Fibroblast of the aortic adventitia (primary cell): ENCODE data around the gene EPN1. TPM values are rescaled to one million over a fixed set of nuclear protein-coding genes. Genes with fewer than 3 reads are reported as not detected.

Experiments
- DNase-seq: peaks from one replicate; pipeline ENCODE4 v3.0.0-alpha.2; 2010; ENCODE audit warnings: low read depth
- H3K4me3 ChIP-seq: 2 replicates; pipeline ENCODE4 v1.5.1; 2011; ENCODE audit warnings: low read depth, mild to moderate bottlenecking, control low read depth, low read length, moderate library complexity
- total RNA-seq: library from RNA; depleted of rRNA; stranded (reverse); fragments of >200 nt; gene quantifications from 2 replicates; pipeline ENCODE4 v1.2.3, GENCODE V29; 2012; ENCODE audit warnings: low replicate concordance
- TF ChIP-seq, protein P1 (sequence below): IDR thresholded peaks from 2 replicates; pipeline ENCODE4 v1.5.1; 2011; ENCODE audit warnings: mild to moderate bottlenecking, low read length, control low read depth, inconsistent platforms; ENCODE audit not compliant: insufficient read depth

The EPN1 gene
- total RNA-seq, 1 donor: 60.6 TPM

DNA sequence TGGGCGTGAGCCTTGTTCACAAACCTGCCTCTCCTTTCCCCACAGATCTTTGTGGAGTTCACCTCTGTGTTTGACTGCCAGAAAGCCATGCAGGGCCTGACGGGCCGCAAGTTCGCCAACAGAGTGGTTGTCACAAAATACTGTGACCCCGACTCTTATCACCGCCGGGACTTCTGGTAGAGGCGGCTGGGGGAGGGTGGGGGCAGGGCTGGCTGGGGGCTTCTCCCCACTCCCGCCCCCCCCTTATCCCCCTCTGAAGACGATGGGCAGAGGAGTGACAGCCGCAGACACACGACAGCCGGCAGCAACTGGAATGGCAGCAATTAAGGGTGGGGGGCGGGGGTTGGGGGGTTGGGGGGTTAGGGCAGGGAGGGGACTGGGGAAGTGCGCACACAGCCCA lies 1.1 kb upstream of the EPN1 start:
- H3K4me3 ChIP-seq: no peak overlapping the region
- no peak for DNase-seq
- TF ChIP-seq, protein P1, sequence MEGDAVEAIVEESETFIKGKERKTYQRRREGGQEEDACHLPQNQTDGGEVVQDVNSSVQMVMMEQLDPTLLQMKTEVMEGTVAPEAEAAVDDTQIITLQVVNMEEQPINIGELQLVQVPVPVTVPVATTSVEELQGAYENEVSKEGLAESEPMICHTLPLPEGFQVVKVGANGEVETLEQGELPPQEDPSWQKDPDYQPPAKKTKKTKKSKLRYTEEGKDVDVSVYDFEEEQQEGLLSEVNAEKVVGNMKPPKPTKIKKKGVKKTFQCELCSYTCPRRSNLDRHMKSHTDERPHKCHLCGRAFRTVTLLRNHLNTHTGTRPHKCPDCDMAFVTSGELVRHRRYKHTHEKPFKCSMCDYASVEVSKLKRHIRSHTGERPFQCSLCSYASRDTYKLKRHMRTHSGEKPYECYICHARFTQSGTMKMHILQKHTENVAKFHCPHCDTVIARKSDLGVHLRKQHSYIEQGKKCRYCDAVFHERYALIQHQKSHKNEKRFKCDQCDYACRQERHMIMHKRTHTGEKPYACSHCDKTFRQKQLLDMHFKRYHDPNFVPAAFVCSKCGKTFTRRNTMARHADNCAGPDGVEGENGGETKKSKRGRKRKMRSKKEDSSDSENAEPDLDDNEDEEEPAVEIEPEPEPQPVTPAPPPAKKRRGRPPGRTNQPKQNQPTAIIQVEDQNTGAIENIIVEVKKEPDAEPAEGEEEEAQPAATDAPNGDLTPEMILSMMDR: no peak

DNA sequence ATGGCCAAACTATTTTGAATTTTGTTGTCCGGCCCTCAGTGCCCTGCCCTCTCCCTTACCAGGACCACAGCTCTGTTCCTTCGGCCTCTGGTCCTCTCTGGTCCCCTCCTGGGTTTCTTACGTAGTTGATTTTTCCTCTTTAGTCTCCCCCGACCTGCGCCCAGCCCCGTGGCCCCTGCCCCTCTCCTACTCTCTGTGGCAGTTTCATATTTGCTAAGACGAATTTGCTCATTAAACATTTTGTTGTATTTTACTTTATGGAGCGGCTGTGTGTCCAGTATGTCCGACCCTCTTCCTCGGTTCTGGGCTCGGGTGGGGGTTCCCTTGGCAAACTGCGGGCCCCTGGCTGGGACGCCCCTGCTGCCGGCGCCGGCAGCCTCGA lies 576 bp upstream of the EPN1 start:
- H3K4me3 ChIP-seq: peak overlapping the region; percentile 91
- TF ChIP-seq, protein P1: no peak
- DNase-seq: no peak

DNA sequence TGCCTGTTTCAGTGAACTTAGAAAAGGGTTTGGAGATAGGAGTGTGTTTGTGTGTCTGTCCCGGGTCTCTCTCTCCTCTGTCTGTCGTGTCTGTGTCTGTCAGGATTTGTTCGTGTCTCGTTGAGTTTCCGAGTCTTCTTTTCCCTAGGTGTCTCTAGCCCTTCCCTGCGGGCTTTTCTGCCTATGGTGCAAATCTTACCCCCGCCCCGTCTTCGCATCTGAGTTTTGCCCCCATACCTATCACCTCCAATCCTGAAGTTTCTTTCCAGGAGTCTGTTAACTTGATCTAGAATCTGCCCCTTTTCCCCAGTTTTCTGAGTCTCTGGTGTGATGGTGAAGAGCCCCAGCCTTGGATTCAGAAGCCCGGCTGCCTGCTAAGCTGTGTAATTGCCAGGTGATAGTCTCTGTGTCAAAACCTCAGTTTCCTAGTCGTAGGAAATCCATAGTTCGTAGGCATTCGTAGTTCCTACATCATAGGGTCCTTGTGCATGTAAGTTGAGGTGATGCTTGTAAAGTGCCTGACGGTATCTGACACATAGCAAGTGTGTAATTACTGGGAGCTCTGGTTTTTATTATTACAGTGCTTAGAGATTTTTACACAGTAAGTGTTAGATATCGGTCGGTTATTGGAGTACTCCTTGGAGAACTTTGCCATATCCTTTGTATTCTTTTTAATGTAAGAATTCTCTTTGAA lies 782 bp downstream of the EPN1 start:
- H3K4me3 ChIP-seq: peak overlapping the region; percentile 91
- TF ChIP-seq, protein P1: no peak
- DNase-seq: no peak

DNA sequence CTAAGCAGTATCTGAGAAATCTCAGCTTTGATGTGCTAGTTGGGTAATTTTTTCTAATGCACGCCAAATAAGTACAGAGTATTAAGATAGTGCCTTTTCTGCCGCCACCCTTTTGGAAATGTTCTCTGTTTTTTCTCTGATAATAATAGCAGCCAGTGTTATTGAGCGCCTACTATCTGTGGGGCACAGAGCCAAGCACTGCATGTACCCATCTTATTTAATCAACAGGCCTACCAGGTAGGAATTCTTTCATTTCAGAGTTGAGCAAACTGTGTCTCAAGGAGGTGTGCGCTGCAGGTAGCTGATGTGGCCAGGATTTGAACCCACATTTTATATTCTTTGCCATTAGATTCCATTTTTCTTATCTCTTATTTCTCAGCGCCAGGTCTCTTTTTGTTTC lies 1.4 kb downstream of the EPN1 start:
- TF ChIP-seq, protein P1: peak; percentile 14
- H3K4me3 ChIP-seq: peak overlapping the region; percentile 91
- peak; percentile 49 for DNase-seq

DNA sequence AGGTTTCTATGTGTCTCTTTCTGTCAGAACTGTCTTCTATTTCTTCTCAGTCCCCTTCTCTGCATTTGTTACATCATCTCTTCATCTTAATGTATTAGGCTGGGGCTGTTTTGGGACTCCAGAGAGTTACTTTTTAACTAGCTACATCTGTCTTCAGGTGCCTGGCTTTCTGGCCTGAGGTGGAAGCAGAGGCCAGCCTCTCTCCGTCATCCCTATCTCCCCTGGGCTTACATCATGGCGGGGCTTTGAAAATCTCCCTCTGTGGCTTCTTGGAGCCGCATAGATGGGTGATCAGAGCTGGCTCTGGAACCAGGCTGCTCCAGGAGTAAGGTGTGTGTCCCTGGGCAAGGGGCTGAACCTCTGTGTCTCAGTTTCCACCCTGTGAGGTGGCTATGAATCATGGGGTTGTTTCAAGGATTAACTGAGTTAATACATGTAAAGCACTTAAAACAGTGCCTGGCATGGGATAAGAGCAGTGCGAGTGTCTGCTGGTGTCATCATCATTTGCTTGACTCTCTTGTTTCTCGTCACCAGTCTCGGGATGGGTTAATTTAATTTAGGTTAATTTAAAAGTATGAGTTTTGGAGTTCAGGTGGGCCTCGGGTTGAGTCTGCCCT lies 2.0 kb downstream of the EPN1 start:
- DNase-seq: no peak
- H3K4me3 ChIP-seq: peak overlapping the region; percentile 91
- TF ChIP-seq, protein P1: no peak

DNA sequence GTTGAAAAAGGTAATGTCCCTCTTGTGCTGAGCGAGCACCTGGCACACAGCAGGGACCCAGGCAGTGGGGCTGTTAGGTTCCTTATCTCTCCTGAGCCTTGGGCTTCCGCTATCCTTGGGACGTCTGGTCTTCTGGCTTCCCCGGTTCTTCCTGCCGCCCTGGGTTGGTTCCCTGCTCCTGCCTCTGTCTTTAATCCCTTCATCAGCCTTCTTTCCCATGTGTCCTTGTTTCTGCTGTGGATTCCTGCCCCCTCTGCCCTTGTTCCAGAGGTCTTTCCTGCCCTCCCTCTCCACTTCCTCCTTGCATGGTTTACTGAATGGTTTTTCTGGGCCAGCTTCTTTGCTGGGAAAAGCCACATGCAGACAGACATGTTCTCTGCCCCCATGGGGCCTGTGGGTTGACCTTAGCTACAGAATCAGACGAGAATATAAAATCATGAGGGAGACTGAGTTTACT lies 2.6 kb downstream of the EPN1 start:
- no peak for DNase-seq
- TF ChIP-seq, protein P1: no peak
- H3K4me3 ChIP-seq: no peak overlapping the region
